NOMO-1 treated with dmso at 0.1 percent for 144 hours (cell line): ENCODE results near the gene AVPI1.
"Not testable (repeated sequence)": the region's sequence is repeated elsewhere in the genome, so short reads cannot be mapped to it uniquely, and the experiment has no call there.

Experiments used
- DNase-seq: peaks from one replicate; lab custom pipeline; 2025; ENCODE audit not compliant: unreplicated experiment; lab: John Stamatoyannopoulos, UW

AVPI1 gene

DNA sequence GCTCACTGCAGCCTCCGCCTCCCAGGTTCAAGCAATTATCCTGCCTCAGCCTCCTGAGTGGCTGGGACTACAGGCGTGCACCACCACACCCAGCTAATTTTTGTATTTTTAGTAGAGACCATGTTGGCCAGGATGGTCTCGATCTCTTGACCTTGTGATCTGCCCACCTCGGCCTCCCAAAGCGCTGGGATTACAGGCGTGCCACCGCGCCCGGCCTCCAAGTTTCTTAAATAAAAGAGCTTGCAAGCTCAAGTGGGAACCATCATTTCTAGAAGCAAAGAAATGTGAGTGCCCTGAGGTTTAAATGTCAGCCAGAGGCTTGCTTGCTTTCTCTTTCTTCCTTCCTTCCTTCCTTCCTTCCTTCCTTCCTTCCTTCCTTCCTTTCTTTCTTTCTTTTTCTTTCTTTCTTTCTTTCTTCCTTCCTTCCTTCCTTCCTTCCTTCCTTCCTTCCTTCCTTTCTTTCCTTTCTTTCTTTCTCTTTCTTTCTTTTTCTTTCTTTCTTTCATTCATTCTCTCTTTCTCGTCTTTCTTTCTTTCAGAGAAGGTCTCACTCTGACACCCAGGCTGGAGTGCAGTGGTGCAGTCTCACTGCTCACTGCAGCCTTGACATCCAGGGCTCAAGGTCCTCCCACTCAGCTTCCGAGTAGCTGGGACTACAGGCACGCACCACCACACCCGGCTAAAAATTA lies 44.4 kb downstream of the AVPI1 start:
- not testable (repeated sequence) for DNase-seq

DNA sequence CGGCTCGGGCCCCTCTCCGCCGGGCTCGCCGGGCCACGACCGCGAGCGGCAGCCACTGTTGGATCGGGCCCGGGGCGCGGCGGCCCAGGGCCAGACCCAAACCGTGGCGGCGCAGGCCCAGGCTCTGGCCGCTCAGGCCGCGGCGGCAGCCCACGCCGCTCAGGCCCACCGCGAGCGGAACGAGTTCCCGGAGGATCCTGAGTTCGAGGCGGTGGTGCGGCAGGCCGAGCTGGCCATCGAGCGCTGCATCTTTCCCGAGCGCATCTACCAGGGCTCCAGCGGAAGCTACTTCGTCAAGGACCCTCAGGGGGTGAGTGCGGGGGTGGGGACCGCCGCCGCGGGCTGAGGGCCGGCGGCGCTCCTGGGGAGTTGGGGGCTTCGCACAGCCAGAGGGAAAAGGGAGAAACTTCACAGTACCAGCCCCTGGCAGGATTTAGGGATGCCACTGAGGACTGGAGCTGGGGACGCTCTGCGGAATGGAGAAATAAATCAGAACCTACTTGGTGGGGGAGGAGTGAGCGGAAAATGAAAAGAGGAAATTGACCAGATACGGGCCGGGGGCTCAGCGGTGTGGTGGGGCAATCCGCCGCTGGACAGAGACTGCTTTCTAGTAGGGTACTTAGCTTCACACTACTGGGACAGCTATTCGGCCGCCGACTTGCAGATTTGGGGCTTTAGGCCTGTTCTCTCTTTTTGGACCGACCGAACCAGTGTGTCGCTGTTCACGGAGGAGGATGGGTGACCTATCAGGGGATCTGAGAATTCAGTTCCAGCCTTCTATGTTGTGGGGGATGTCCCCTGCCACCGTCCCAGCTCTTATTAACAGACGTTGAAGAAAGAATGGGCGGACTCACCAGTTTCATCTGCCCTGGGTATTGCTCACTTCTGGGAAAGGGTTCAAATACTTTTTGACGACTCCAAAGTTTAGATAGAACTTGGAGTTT lies 45.9 kb downstream of the AVPI1 start:
- DNase-seq = peak; percentile 41

DNA sequence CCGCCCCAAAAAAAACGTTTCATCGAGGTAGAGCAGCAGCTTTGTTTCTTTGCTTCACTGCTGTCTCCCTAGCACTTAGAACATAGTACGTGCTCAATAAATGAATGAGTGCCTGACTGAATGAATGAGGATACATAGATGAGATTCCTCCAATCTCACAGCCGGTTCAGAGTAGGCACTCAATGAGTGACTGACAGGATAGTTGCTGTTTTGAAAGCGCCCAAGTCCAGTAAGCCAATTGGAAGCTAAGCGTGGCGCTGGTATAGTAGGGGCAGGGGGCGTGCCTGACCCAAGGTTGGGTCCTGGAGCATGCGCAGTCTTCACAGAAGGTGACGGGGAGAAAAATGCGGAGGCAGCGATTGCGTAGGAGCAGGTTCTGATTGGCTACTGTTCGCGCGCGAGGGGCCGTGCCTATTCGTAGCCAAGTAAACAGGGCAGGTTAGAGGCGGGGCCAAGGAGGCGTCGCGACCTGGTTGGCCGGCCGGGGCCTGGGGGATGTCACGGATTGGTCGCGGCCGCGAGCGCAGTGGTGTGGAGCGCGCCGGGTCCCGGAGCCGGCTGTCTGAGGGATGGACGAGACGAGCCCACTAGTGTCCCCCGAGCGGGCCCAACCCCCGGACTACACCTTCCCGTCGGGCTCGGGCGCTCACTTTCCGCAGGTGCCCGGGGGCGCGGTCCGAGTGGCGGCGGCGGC lies 46.7 kb downstream of the AVPI1 start, which contains the start of gene PI4K2A:
PI4K2A (plus strand) TSS at position 498 of the 694 bp plus-strand sequence; CDS start at position 570, 72 bp downstream.
- peak; percentile 98 for DNase-seq

DNA sequence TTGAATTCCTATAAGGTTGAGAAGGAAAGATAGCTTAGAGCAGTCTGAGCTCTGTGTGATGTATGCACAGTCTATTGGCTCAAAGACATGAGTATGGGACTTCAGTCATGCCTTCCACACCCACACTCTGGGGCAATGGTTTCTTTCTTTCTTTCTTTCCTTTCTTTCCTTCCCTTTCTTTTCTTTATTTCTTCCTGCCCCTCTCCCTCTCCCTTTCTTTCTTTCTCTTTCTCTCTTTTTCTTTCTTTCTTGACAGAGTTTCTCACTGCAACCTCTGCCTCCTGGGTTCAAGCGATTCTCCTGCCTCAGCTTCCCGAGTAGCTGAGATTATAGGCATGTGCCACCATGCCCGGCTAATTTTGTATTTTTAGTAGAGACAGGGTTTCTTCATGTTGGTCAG lies 48.0 kb downstream of the AVPI1 start:
- not testable (repeated sequence) for DNase-seq

DNA sequence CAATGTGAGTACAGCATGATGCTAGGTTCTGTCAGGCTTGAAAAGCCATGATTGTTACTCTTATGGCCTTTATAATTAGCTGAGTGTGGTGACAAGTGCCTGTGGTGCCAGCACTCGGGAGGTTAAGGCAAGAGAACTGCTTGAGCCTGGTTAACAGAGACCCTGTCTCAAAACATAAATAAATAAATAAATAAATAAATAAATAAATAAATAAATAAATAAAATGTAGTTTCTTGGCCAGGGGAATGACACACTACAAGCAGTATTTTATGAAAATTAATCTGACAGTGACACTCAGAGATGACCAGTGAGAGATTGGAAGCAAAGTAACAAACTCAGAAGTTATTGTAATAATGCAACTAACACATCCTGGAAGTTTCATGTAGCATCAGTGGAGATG lies 51.5 kb downstream of the AVPI1 start:
- no peak for DNase-seq

DNA sequence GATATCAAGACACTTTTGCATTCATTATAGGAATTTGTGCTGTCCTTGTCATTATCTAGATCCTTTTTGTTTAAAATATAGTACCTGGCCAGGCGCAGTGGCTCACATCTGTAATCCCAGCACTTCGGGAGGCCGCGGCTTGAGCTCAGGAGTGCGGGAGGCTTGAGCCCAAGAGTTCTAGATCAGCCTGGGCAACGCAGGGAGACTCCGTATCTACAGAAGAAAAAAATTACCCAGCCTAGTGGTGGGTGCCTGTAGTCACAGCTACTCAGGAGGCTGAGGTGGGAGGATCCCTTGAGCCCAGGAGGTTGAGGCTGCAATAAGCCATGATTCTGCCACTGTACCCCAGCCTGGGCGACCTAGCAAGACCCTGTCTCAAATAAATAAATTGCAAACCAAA lies 53.1 kb downstream of the AVPI1 start:
- peak; percentile 15 for DNase-seq

DNA sequence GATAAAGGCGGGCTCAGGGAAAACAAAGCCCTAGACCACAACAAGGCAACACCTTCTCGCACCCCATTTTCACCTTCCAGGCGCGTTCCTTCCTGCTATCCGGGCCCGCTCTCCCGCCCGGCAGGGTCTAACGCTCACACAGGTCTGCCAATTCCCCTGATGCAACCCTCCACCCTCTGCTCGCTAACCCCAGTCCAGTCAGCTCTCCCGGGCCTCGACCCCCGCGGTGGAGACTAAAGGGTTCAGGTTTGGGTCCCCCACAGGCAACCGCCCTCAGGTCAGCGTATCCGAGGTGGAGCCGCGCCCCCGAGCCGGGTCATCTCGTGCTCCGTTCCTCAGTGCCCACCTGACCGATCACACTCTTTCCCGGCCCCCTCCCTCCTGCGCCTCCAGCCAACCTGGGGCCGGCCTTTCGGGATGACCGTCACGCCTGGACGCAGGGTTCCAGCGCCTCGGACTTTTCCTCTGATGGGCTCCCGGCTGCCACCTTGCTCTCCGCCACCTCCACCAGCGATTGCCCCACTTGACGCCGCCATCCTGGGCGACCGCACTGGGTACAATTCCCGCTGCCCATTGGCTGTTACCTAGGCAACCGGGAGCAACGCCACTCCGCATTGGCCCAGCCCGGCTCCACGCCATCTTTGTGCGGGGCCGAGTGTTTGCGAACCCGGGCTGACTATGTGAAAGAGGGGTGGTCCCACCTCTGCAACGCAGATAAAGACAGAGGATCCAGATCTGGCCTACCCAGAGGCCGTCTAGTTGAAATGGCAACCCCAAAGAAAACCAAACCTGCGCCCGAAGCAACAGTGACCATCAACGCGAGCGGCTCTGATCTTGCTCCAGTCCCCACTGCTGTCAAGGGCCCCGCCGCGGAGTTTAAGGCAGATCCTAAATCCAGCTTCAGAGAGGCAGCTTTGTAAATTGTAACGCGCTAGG lies 53.8 kb downstream of the AVPI1 start, which contains the start of gene MORN4:
MORN4 (minus strand) TSS at position 552 of the 936 bp plus-strand sequence. CDS start 13,847 bp downstream, outside the sequence.
- DNase-seq = peak; percentile 92

DNA sequence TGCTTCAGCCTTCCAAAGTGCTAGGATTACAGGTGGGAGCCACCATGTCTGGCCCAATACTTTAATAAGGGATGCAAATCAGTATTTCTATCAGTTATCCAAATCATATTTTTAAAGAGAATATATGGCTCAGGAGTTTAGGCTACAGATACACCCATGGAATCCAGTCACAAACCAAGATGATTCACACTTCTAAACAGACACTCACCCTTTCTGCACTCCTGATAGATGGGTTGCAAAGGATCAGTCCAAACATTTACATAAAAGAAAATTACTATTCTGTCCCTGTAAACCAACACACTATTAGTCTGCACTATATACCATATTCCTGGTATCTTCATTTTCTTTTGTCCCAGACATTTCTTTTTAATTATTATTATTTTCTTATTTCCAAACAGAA lies 55.9 kb downstream of the AVPI1 start:
- no peak for DNase-seq

DNA sequence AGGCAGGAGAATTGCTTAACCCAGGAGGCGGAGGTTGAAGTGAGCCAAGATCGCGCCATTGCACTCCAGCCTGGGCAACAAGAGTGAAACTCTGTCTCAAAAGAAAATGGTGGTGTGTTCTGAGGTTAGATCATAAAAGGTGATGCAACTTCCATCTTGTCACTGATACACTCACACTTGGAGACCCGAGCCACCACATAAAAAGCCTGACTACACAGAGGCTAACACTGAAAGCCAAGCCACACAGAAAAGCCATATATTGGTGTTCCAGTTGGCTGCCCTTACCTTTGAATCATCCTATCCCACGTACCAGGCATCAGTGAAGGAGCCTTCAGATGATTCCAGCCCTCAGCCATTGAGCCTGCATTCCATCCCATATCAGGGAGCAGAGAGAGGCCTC lies 57.8 kb downstream of the AVPI1 start:
- no peak for DNase-seq

DNA sequence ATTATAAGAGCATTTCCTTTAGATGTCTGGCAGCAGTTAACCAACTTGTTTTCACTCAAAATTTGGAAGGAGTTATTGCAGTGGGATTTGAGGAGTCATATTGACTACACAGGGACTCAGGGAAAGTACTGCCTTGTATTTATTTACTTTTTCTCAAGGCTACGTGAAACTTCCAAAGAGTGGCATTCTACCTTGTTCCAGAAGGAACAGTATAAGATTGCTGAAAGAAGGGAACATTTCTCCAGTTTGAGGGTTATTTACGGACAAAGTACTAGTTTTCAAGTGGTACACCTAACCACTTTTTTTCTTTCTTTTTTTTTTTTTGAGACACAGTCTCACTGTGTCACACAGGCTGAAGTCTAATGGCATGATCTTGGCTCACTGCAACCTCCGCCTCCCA lies 58.8 kb downstream of the AVPI1 start:
- DNase-seq = no peak

DNA sequence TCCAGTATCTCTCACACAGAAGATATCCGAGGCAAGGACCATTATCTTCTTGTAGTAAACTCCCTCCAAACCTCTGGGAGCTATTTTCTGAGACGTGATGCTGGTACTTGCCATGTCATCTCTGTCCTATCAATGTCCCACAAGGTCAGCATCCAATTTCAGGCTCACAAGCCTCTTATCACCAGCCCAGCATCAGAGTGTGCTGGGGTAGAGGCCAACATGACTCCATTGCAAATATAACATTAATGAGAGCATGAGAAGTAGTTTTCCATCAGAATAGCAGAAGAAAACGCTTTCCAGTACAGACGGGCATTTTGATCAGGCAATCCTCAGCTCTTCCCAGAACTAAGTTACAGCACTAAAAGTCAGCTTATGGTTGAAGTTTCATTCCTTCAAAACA lies 59.3 kb downstream of the AVPI1 start:
- no peak for DNase-seq
